Osteoblast (primary cell): Measurements from ENCODE around the gene ME2. TPM values are rescaled to one million over a fixed set of nuclear protein-coding genes. Genes with fewer than 3 reads are reported as not detected.

Source experiments
- DNase-seq: peaks from one replicate; pipeline ENCODE4 v3.0.0; 2011; ENCODE audit warnings: low spot score, mixed read lengths; ENCODE audit not compliant: insufficient read length; ENCODE audit errors: missing footprints
- H2AFZ ChIP-seq: 2 replicates; pipeline ENCODE4 v1.6.0; 2011; ENCODE audit warnings: mild to moderate bottlenecking, low read length
- H3K27ac ChIP-seq: 2 replicates; pipeline ENCODE4 v1.5.1; 2011; ENCODE audit warnings: mild to moderate bottlenecking, low read depth, low read length, moderate library complexity
- H3K27me3 ChIP-seq: 2 replicates; pipeline ENCODE4 v1.6.0; 2012; ENCODE audit warnings: mild to moderate bottlenecking, control low read depth, inconsistent platforms, low read length, moderate library complexity; ENCODE audit not compliant: insufficient read depth
- H3K36me3 ChIP-seq: 2 replicates; pipeline ENCODE4 v1.5.1; 2011; ENCODE audit warnings: mild to moderate bottlenecking, low read length, control low read depth, moderate library complexity; ENCODE audit not compliant: insufficient read depth
- H3K4me1 ChIP-seq: 2 replicates; pipeline ENCODE4 v1.5.1; 2011; ENCODE audit warnings: mild to moderate bottlenecking, low read length, control low read depth, moderate library complexity; ENCODE audit not compliant: insufficient read depth
- H3K4me2 ChIP-seq: 2 replicates; pipeline ENCODE4 v1.6.0; 2011; ENCODE audit warnings: mild to moderate bottlenecking, low read length; ENCODE audit not compliant: insufficient read depth
- H3K4me3 ChIP-seq: fragments of 200-600 bp; sonication (generic); 3 replicates; pipeline ENCODE4 v1.5.1; 2012; ENCODE audit warnings: mild to moderate bottlenecking, low read length, inconsistent platforms; ENCODE audit not compliant: insufficient read depth
- H3K79me2 ChIP-seq: 2 replicates; pipeline ENCODE4 v1.6.0; 2012; ENCODE audit warnings: mild to moderate bottlenecking, low read length, control low read depth, inconsistent platforms; ENCODE audit not compliant: insufficient read depth
- H3K9me3 ChIP-seq: 2 replicates; pipeline ENCODE4 v1.5.1; 2011; ENCODE audit warnings: low read depth, low read length, control low read depth
- H4K20me1 ChIP-seq: 2 replicates; pipeline ENCODE4 v1.6.0; 2012; ENCODE audit warnings: mild to moderate bottlenecking, low read length, control low read depth; ENCODE audit not compliant: insufficient read depth
- total RNA-seq: library from RNA; depleted of rRNA; stranded (reverse); fragments of >200 nt; gene quantifications from 2 replicates; pipeline ENCODE4 v1.2.3, GENCODE V29; 2012
- TF ChIP-seq, protein P1 (sequence below): IDR thresholded peaks from 2 replicates; pipeline ENCODE4 v1.5.1; 2011; ENCODE audit warnings: mild to moderate bottlenecking, low read depth, low read length, moderate library complexity; ENCODE audit errors: extremely low read depth

The ME2 gene
- total RNA-seq, 1 donor: 38.0 TPM

GRCh38 chr18:50928551-50928950, 49.6 kb downstream of the ME2 start:
- TF ChIP-seq, protein P1, sequence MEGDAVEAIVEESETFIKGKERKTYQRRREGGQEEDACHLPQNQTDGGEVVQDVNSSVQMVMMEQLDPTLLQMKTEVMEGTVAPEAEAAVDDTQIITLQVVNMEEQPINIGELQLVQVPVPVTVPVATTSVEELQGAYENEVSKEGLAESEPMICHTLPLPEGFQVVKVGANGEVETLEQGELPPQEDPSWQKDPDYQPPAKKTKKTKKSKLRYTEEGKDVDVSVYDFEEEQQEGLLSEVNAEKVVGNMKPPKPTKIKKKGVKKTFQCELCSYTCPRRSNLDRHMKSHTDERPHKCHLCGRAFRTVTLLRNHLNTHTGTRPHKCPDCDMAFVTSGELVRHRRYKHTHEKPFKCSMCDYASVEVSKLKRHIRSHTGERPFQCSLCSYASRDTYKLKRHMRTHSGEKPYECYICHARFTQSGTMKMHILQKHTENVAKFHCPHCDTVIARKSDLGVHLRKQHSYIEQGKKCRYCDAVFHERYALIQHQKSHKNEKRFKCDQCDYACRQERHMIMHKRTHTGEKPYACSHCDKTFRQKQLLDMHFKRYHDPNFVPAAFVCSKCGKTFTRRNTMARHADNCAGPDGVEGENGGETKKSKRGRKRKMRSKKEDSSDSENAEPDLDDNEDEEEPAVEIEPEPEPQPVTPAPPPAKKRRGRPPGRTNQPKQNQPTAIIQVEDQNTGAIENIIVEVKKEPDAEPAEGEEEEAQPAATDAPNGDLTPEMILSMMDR: no peak
- peaks cover 12% of the 10 kb centered on the region for H3K36me3 ChIP-seq
- H3K4me3 ChIP-seq: no peak overlapping the region
- peak overlapping the region; percentile 28 for H2AFZ ChIP-seq
- H3K27ac ChIP-seq: no peak overlapping the region
- H3K9me3 ChIP-seq: no peaks in the 10 kb centered on the region
- H3K79me2 ChIP-seq: no peaks in the 10 kb centered on the region
- H3K4me1 ChIP-seq: no peaks in the 10 kb centered on the region
- no peaks in the 10 kb centered on the region for H4K20me1 ChIP-seq
- no peaks in the 10 kb centered on the region for H3K27me3 ChIP-seq
- DNase-seq: peak; percentile 52
- H3K4me2 ChIP-seq: no peak overlapping the region

DNA sequence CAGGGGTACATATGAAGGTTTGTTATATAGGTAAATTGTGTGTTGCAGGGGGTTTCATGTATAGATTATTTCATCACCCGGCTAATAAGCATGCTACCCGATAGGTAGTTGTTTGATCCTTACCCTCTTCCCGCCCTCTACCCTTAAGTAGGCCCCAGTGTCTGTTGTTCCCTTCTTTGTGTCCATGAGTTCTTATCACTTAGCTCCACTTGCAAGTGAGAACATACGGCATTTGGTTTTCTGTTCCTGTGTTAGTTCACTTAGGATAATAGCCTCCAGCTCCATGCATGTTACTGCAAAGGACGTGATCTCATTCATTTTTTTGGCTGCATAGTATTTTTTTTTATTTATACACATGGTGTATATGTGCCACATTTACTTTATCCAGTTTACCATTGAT, 54.8 kb downstream of the ME2 start:
- Histone ChIP-seq H3K36me3 (no peaks in the 10 kb centered on the region), H3K27ac (no peak overlapping the region), H3K4me1 (no peaks in the 10 kb centered on the region), H3K4me3 (no peak overlapping the region), H2AFZ (no peak overlapping the region), H3K9me3 (no peaks in the 10 kb centered on the region), H3K4me2 (no peak overlapping the region), H4K20me1 (no peaks in the 10 kb centered on the region), H3K79me2 (no peaks in the 10 kb centered on the region), H3K27me3 (no peaks in the 10 kb centered on the region)
- DNase-seq: no peak
- TF ChIP-seq, protein P1: no peak

- Histone ChIP-seq H3K79me2 (no peaks in the 10 kb centered on the region), H3K4me2 (no peak overlapping the region), H2AFZ (no peak overlapping the region), H3K27ac (no peak overlapping the region), H3K36me3 (no peaks in the 10 kb centered on the region), H3K27me3 (no peaks in the 10 kb centered on the region), H4K20me1 (no peaks in the 10 kb centered on the region), H3K9me3 (no peaks in the 10 kb centered on the region), H3K4me1 (no peaks in the 10 kb centered on the region), H3K4me3 (no peak overlapping the region)
- TF ChIP-seq, protein P1: no peak
- no peak for DNase-seq
These were observed 55.8 kb downstream of the ME2 start for GRCh38 chr18:50934545-50935211.

GRCh38 chr18:50935493-50936191, 56.7 kb downstream of the ME2 start:
- H3K4me2 ChIP-seq: no peak overlapping the region
- no peaks in the 10 kb centered on the region for H3K4me1 ChIP-seq
- no peak overlapping the region for H2AFZ ChIP-seq
- no peaks in the 10 kb centered on the region for H3K79me2 ChIP-seq
- no peak overlapping the region for H3K4me3 ChIP-seq
- no peaks in the 10 kb centered on the region for H3K36me3 ChIP-seq
- TF ChIP-seq, protein P1: no peak
- H3K27me3 ChIP-seq: no peaks in the 10 kb centered on the region
- DNase-seq: no peak
- no peaks in the 10 kb centered on the region for H4K20me1 ChIP-seq
- H3K27ac ChIP-seq: no peak overlapping the region
- no peaks in the 10 kb centered on the region for H3K9me3 ChIP-seq
